Muscle layer of colon (tissue), 2 donors: ENCODE data around the gene RBBP8NL.
"Not testable (repeated sequence)": the region's sequence is repeated elsewhere in the genome, so short reads cannot be mapped to it uniquely, and the experiment has no call there.

Source experiments
- H3K27ac ChIP-seq: one replicate; pipeline ENCODE4 v1.7.0; 2013; ENCODE audit warnings: low read depth, mild to moderate bottlenecking, low read length, moderate library complexity
- H3K27me3 ChIP-seq, 2 donors: one replicate each; pipeline ENCODE4 v1.7.0; 2013; ENCODE audit warnings: low read length in 2 of 2, mild to moderate bottlenecking in 2 of 2; ENCODE audit not compliant: insufficient read depth in 2 of 2, control insufficient read depth in 1 of 2
- H3K36me3 ChIP-seq: one replicate; pipeline ENCODE4 v1.7.0; 2013; ENCODE audit warnings: mild to moderate bottlenecking, low read length; ENCODE audit not compliant: insufficient read depth
- H3K4me1 ChIP-seq: one replicate; pipeline ENCODE4 v1.7.0; 2013; ENCODE audit warnings: mild to moderate bottlenecking, low read length; ENCODE audit not compliant: insufficient read depth
- H3K4me3 ChIP-seq, 2 donors: one replicate each; pipeline ENCODE4 v1.7.0; 2013; ENCODE audit warnings: low read length in 2 of 2, low read depth in 1 of 2, mild to moderate bottlenecking in 1 of 2, moderate library complexity in 1 of 2
- H3K9ac ChIP-seq: one replicate; pipeline ENCODE4 v1.7.0; 2013; ENCODE audit warnings: low read length
- H3K9me3 ChIP-seq: one replicate; pipeline ENCODE4 v1.7.0; 2013; ENCODE audit warnings: mild to moderate bottlenecking, low read length
- donor health status: abdominal sarcoma.
- donor health status: Adenocarcinoma of cecum.

The RBBP8NL gene

GRCh38 chr20:62381202-62381797 lies 46.0 kb downstream of the RBBP8NL start:
- no peaks in the 10 kb centered on the region for H3K9me3 ChIP-seq
- H3K27ac ChIP-seq: no peak overlapping the region
- no peak overlapping the region for H3K9ac ChIP-seq
- H3K36me3 ChIP-seq: no peaks in the 10 kb centered on the region
- no peak overlapping the region for H3K4me3 ChIP-seq
- no peaks in the 10 kb centered on the region for H3K27me3 ChIP-seq
- peaks cover 38% of the 10 kb centered on the region for H3K4me1 ChIP-seq

- no peak overlapping the region for H3K9ac ChIP-seq
- H3K27me3 ChIP-seq: no peaks in the 10 kb centered on the region
- peaks cover 61% of the 10 kb centered on the region for H3K4me1 ChIP-seq
- H3K4me3 ChIP-seq: peak overlapping the region in 1 of 2 donors; percentile 14
- H3K36me3 ChIP-seq: no peaks in the 10 kb centered on the region
- H3K9me3 ChIP-seq: no peaks in the 10 kb centered on the region
- peak overlapping the region; percentile 88 for H3K27ac ChIP-seq
These were observed 49.1 kb downstream of the RBBP8NL start for GRCh38 chr20:62378215-62378614.

GRCh38 chr20:62377615-62378178 lies 49.6 kb downstream of the RBBP8NL start:
- no peaks in the 10 kb centered on the region for H3K9me3 ChIP-seq
- H3K4me3 ChIP-seq: peak overlapping the region in 1 of 2 donors; percentile 14
- peaks cover 63% of the 10 kb centered on the region for H3K4me1 ChIP-seq
- peak overlapping the region; percentile 88 for H3K27ac ChIP-seq
- no peaks in the 10 kb centered on the region for H3K36me3 ChIP-seq
- H3K9ac ChIP-seq: peak overlapping the region; percentile 45
- H3K27me3 ChIP-seq: no peaks in the 10 kb centered on the region

GRCh38 chr20:62377064-62377461 lies 50.3 kb downstream of the RBBP8NL start:
- Histone ChIP-seq H3K4me1 (peaks cover 62% of the 10 kb centered on the region), H3K9me3 (no peaks in the 10 kb centered on the region), H3K9ac (peak overlapping the region; percentile 45), H3K36me3 (no peaks in the 10 kb centered on the region), H3K27me3 (no peaks in the 10 kb centered on the region), H3K27ac (peak overlapping the region; percentile 88), H3K4me3 (peak overlapping the region in 1 of 2 donors; percentile 14)

- Histone ChIP-seq H3K27ac (peak overlapping the region; percentile 88), H3K9ac (peak overlapping the region; percentile 45), H3K4me1 (peaks cover 68% of the 10 kb centered on the region), H3K9me3 (no peaks in the 10 kb centered on the region), H3K4me3 (peak overlapping the region in 1 of 2 donors; percentile 10), H3K27me3 (no peaks in the 10 kb centered on the region), H3K36me3 (no peaks in the 10 kb centered on the region)
These were observed 51.0 kb downstream of the RBBP8NL start for GRCh38 chr20:62376112-62377063.

- H3K4me1 ChIP-seq: peaks cover 87% of the 10 kb centered on the region
- no peaks in the 10 kb centered on the region for H3K9me3 ChIP-seq
- peaks cover 0 to 8% of the 10 kb centered on the region in 2 donors for H3K27me3 ChIP-seq
- H3K27ac ChIP-seq: peak overlapping the region; percentile 88
- no peak overlapping the region for H3K4me3 ChIP-seq
- H3K36me3 ChIP-seq: no peaks in the 10 kb centered on the region
- peak overlapping the region; percentile 22 for H3K9ac ChIP-seq
These were observed 52.8 kb downstream of the RBBP8NL start for GRCh38 chr20:62374331-62375152.

- peak overlapping the region; percentile 88 for H3K27ac ChIP-seq
- peak overlapping the region; percentile 22 for H3K9ac ChIP-seq
These were observed 53.6 kb downstream of the RBBP8NL start for GRCh38 chr20:62373631-62374179.

GRCh38 chr20:62372042-62372993 lies 55.0 kb downstream of the RBBP8NL start:
- Histone ChIP-seq H3K27ac (peak overlapping the region; percentile 93), H3K4me1 (peaks cover 91% of the 10 kb centered on the region), H3K4me3 (no peak overlapping the region)

More at GRCh38 chr20:62373631-62374179, 53.6 kb downstream of the RBBP8NL start:
- H3K4me3 ChIP-seq, H3K36me3 ChIP-seq, H3K9me3 ChIP-seq, H3K27me3 ChIP-seq: not testable (repeated sequence)
- peaks cover 92% of the 10 kb centered on the region for H3K4me1 ChIP-seq

GRCh38 chr20:62371588-62372041 lies 55.7 kb downstream of the RBBP8NL start:
- H3K27me3 ChIP-seq: peaks cover 0 to 8% of the 10 kb centered on the region in 2 donors
- H3K36me3 ChIP-seq: no peaks in the 10 kb centered on the region
- peak overlapping the region; percentile 90 for H3K27ac ChIP-seq
- no peaks in the 10 kb centered on the region for H3K9me3 ChIP-seq
- peaks cover 84% of the 10 kb centered on the region for H3K4me1 ChIP-seq
- peak overlapping the region; percentile 44 for H3K9ac ChIP-seq
- no peak overlapping the region for H3K4me3 ChIP-seq

More at GRCh38 chr20:62372042-62372993, 55.0 kb downstream of the RBBP8NL start:
- H3K9ac ChIP-seq: peak overlapping the region; percentile 57
- H3K9me3 ChIP-seq: no peaks in the 10 kb centered on the region
- H3K36me3 ChIP-seq: no peaks in the 10 kb centered on the region
- H3K27me3 ChIP-seq: peaks cover 0 to 8% of the 10 kb centered on the region in 2 donors
